Measurements from ENCODE around the gene APLP1.
A peak's percentile ranks its signal among the peaks of the same experiment; 100 is the strongest.
"Not testable (repeated sequence)": the region's sequence is repeated elsewhere in the genome, so short reads cannot be mapped to it uniquely, and the experiment has no call there.

The APLP1 gene

GRCh38 chr19:35907377-35907745 lies 39.0 kb downstream of the APLP1 start:
- peak; percentile 16 for DNase-seq

GRCh38 chr19:35908010-35908441 lies 39.7 kb downstream of the APLP1 start, which contains the start of gene TYROBP:
Gene TYROBP (minus strand): TSS chr19:35908295. CDS start chr19:35908228, 67 bp downstream.
- no peak for DNase-seq

- DNase-seq, result peak; percentile 26
These were observed 40.8 kb downstream of the APLP1 start for GRCh38 chr19:35908973-35909683.

- no peak for DNase-seq
These were observed 41.3 kb downstream of the APLP1 start for GRCh38 chr19:35909684-35910035.

GRCh38 chr19:35910355-35910754 lies 42.0 kb downstream of the APLP1 start:
- DNase-seq, result not testable (repeated sequence)

GRCh38 chr19:35911173-35911572 lies 42.8 kb downstream of the APLP1 start:
- DNase-seq, result peak; percentile 13

- no peak for DNase-seq
These were observed 43.4 kb downstream of the APLP1 start for GRCh38 chr19:35911790-35912189.

- DNase-seq, result no peak
These were observed 45.2 kb downstream of the APLP1 start for GRCh38 chr19:35913589-35913988.

GRCh38 chr19:35915443-35915842 lies 47.1 kb downstream of the APLP1 start:
- DNase-seq, result no peak

GRCh38 chr19:35919306-35919705 lies 50.9 kb downstream of the APLP1 start:
- DNase-seq, result no peak

- DNase-seq, result no peak
These were observed 52.6 kb downstream of the APLP1 start for GRCh38 chr19:35921012-35921411.

- no peak for DNase-seq
These were observed 57.1 kb downstream of the APLP1 start for GRCh38 chr19:35925501-35925900.

- DNase-seq, result no peak
These were observed 60.1 kb downstream of the APLP1 start for GRCh38 chr19:35928507-35928906.

All from NCI-H82 (cell line).